Prostate gland (tissue), 2 donors: ENCODE results near the gene FZD10. TPM values are rescaled to one million over a fixed set of nuclear protein-coding genes. Genes with fewer than 3 reads are reported as not detected.

Source experiments
- DNase-seq: peaks from one replicate; pipeline ENCODE4 v3.0.0-alpha.2; 2019; ENCODE audit warnings: low spot score
- H3K27ac ChIP-seq, 2 donors: fragments of 200-600 bp; sonication (generic); 2 replicates each; pipeline ENCODE4 v1.5.1; 2017 to 2019
- H3K27me3 ChIP-seq: fragments of 200-600 bp; sonication (generic); replicated peaks from 2 replicates; pipeline ENCODE4 v1.5.1; 2019; ENCODE audit not compliant: insufficient read depth
- H3K36me3 ChIP-seq, 2 donors: fragments of 200-600 bp; sonication (generic); 1 replicate in 1 of 2; 2 replicates in 1 of 2; pipeline versions ENCODE4 v1.5.1 to v1.8.1; 2017 to 2019
- H3K4me1 ChIP-seq: fragments of 200-600 bp; sonication (generic); replicated peaks from 2 replicates; pipeline ENCODE4 v1.5.1; 2019
- H3K4me3 ChIP-seq, 2 donors: fragments of 200-600 bp; sonication (generic); 2 replicates each; pipeline ENCODE4 v1.5.1; 2017 to 2019
- H3K9me3 ChIP-seq: fragments of 200-600 bp; sonication (generic); 2 replicates; pipeline ENCODE4 v1.5.1; 2017
- POLR2A ChIP-seq: fragments of 450-650 bp; IDR thresholded peaks from one replicate; pipeline ENCODE4 v1.6.1; 2016; ENCODE audit warnings: antibody characterized with exemption, mild to moderate bottlenecking
- POLR2AphosphoS5 ChIP-seq: sonication (generic); formaldehyde crosslinking; IDR thresholded peaks from one replicate; pipeline ENCODE4 v1.6.1; 2017; ENCODE audit warnings: antibody characterized with exemption
- WGBS: methylation state at CpG from one replicate; pipeline ENCODE4 v1.1.5; 2018; 5-methylcytosine and 5-hydroxymethylcytosine counted together
- intact Hi-C: fragments of 100-400 bp; cut with DNase I; formaldehyde crosslinking; loops from one replicate; pipeline ENCODE4 v1.14.2; 2022
- total RNA-seq, 2 donors: library from RNA; depleted of rRNA; stranded (reverse); fragments of >200 nt; gene quantifications; one replicate each; pipeline ENCODE4 v1.1.0, GENCODE V29; 2016
- TF ChIP-seq, protein P1 (sequence below), 4 experiments: fragments of 200-600 bp in 2 of 4; fragments of 450-650 bp in 2 of 4; sonication (generic) in 2 of 4; IDR thresholded peaks; 1 replicate in 3 of 4; 2 replicates in 1 of 4; pipeline ENCODE4 v1.5.1; 2016 to 2019; ENCODE audit warnings: antibody characterized with exemption in 4 of 4, mild to moderate bottlenecking in 2 of 4, moderate library complexity in 2 of 4

Gene FZD10
- total RNA-seq, 2 donors from 2014 or later = 1.5 to 11.8 TPM

DNA sequence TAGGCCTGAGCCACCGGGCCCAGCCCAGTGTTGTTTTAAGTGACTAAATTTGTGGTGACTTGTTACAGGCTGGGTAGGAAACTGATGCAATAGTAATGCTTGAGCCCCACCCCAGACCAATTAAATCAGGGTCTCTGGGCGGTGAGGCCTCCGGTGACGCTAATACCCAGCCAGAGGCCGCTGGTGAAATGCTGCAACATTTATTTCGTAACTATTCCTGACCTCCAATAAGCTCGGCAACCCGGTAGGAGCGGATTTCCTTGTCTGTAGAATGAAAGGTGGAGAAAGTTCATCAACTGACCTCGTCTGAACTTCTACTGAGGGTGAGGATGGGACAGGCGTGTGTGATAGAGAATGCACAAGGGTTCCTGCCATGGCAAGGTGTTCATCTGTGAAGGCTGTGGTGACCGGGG, 42.3 kb downstream of the FZD10 start:
- Histone ChIP-seq H3K36me3 (no peaks in the 10 kb centered on the region), H3K27ac (no peak overlapping the region), H3K27me3 (no peaks in the 10 kb centered on the region), H3K4me1 (no peaks in the 10 kb centered on the region), H3K4me3 (no peak overlapping the region), H3K9me3 (no peaks in the 10 kb centered on the region)
- intact Hi-C loops = no loop called here
- TF ChIP-seq POLR2A = no peak
- no peak for TF ChIP-seq POLR2AphosphoS5
- TF ChIP-seq, protein P1, sequence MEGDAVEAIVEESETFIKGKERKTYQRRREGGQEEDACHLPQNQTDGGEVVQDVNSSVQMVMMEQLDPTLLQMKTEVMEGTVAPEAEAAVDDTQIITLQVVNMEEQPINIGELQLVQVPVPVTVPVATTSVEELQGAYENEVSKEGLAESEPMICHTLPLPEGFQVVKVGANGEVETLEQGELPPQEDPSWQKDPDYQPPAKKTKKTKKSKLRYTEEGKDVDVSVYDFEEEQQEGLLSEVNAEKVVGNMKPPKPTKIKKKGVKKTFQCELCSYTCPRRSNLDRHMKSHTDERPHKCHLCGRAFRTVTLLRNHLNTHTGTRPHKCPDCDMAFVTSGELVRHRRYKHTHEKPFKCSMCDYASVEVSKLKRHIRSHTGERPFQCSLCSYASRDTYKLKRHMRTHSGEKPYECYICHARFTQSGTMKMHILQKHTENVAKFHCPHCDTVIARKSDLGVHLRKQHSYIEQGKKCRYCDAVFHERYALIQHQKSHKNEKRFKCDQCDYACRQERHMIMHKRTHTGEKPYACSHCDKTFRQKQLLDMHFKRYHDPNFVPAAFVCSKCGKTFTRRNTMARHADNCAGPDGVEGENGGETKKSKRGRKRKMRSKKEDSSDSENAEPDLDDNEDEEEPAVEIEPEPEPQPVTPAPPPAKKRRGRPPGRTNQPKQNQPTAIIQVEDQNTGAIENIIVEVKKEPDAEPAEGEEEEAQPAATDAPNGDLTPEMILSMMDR (IDR thresholded peaks at IDR 0.05) = no peak
- 87% methylated on average over 12 of the region's 12 CpGs for WGBS
- DNase-seq = no peak

DNA sequence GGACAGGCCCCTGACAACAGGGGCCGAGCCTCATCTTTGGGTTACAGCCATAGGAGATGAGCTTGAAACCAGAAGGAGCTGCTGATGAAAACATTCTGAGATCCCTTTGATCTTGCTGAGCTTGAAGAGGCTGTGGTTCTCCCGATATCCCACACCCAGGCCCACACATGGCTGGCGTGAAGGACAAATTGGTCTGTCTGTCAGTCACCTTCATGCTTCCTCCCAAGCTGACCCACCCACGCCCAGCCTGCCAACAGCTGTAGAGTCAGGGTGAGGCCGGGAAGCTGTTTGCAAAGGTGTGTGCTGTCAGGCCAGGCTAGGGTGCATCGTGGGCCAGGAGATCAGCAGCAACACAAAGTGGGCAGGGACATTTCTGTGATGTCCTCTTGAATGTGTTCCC, 43.2 kb downstream of the FZD10 start:
- intact Hi-C loops = no loop called here
- Histone ChIP-seq H3K36me3 (no peaks in the 10 kb centered on the region), H3K4me3 (no peak overlapping the region), H3K9me3 (no peaks in the 10 kb centered on the region), H3K27ac (no peak overlapping the region), H3K27me3 (no peaks in the 10 kb centered on the region), H3K4me1 (no peaks in the 10 kb centered on the region)
- 68% methylated on average over 6 of the region's 6 CpGs for WGBS
- no peak for DNase-seq
- TF ChIP-seq, protein P1 (IDR thresholded peaks at IDR 0.05) = no peak
- TF ChIP-seq POLR2AphosphoS5 (no peak), POLR2A (no peak)

DNA sequence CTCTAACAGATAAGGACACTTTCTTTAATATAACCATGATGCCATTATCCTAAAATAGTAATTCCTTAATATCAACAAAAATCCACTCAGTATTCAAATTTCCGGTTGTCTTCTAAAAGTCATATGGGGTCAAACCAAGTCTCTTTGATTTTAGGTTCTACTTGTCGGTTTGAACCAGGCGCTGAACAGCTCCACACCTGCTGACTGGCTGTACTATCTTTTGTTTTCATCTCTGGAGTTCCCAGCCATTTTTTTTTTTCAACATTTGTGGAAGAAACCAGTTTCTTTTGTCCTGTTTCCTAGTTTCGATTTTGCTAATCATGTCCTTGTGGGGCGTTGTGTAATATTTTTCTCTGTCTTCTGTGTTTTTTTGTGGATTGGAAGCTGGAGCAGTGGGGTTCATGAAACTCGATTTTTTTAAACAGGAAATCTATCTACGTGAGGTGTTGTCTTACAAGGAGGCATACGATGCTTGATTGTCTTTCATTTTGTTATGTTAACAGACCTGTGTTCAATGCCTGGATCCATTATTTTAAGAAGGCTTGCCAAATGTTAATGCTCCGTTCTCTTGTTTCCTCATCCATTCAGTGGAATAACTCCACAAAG, 50.2 kb downstream of the FZD10 start:
- H3K4me1 ChIP-seq = peaks cover 2% of the 10 kb centered on the region
- peak overlapping the region; percentile 39 to 54 for H3K27ac ChIP-seq
- 11% methylated on average over 9 of the region's 9 CpGs for WGBS
- no peaks in the 10 kb centered on the region for H3K36me3 ChIP-seq
- intact Hi-C loops = no loop called here
- H3K27me3 ChIP-seq = peaks cover 3% of the 10 kb centered on the region
- H3K4me3 ChIP-seq = no peak overlapping the region
- TF ChIP-seq, protein P1 (IDR thresholded peaks at IDR 0.05) = no peak
- no peak for TF ChIP-seq POLR2A
- no peak for TF ChIP-seq POLR2AphosphoS5
- H3K9me3 ChIP-seq = no peaks in the 10 kb centered on the region
- DNase-seq = no peak

DNA sequence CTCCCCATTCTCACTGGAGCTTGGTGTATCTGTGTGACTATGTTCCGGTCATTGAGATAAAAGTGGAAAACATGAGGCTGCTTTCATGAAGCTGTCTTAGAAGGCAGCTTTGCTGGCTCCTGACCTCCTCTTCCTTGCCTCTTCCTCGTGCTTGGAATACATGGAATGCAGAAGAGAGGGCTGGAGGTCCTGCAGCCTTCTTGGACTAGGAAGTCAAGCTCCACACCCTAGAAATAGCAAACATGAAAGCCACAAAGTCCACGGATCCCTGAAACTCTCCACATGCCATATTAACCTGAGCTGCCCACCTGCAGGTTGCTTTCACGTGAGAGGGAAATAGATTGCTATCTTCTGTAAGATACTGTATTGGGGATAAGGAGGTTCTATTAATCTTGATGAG, 51.0 kb downstream of the FZD10 start:
- Histone ChIP-seq H3K36me3 (no peaks in the 10 kb centered on the region), H3K27me3 (peaks cover 3% of the 10 kb centered on the region), H3K4me1 (peaks cover 2% of the 10 kb centered on the region), H3K27ac (peak overlapping the region; percentile 39 to 54), H3K9me3 (no peaks in the 10 kb centered on the region), H3K4me3 (no peak overlapping the region)
- TF ChIP-seq POLR2AphosphoS5 = no peak
- TF ChIP-seq, protein P1 (IDR thresholded peaks at IDR 0.05) = no peak
- no peak for TF ChIP-seq POLR2A
- intact Hi-C loops = no loop called here
- 83% methylated on average over 4 of the region's 4 CpGs for WGBS
- no peak for DNase-seq

DNA sequence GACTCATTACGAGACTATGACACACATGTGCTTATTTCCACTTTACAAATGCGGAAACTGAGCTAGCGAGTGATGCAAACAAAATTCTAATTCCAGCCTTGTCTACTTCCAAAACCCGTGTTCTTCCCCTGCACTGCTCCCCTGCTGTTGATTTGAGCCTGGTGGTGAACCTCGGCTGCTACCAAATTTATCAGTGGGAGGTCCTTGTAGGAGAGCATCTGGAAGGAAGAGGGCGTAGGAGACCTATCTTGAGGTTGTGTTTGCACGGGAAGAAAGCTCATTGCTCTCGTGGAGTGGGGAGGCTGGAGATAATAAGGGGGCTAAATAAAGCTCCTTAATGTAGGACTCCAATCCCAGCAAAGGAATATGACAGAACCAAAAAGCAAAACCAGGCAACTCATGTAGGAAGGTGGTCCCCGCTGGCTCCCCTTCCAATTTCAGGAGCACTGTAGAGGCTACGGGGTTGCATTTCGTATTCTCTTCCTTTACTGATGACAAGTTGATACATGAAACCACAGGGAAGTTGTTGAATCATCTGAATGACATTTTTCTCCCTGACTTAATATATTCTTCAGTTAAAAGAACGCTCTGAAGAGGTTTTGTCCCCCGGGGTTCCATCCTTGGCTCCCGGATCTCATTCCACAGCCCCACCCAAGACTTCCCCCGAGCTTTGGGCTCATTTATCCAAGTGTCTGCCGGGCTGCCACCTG, 52.6 kb downstream of the FZD10 start:
- TF ChIP-seq POLR2AphosphoS5 = no peak
- TF ChIP-seq, protein P1 (IDR thresholded peaks at IDR 0.05) = peak in 2 of 4 experiments; percentile 30 to 31
- Histone ChIP-seq H3K27ac (peak overlapping the region in 1 of 2 donors; percentile 30), H3K4me1 (peaks cover 2% of the 10 kb centered on the region), H3K4me3 (no peak overlapping the region), H3K9me3 (no peaks in the 10 kb centered on the region), H3K36me3 (no peaks in the 10 kb centered on the region), H3K27me3 (peaks cover 3% of the 10 kb centered on the region)
- 32% methylated on average over 16 of the region's 16 CpGs for WGBS
- intact Hi-C loops = no loop called here
- DNase-seq = no peak
